Fibroblast of gingiva (primary cell): ENCODE results near the gene CUZD1.
A peak's percentile ranks its signal among the peaks of the same experiment; 100 is the strongest.
"Not testable (repeated sequence)": the region's sequence is repeated elsewhere in the genome, so short reads cannot be mapped to it uniquely, and the experiment has no call there.

Experiments used
- DNase-seq: peaks from one replicate; pipeline ENCODE4 v3.0.0-alpha.2; 2011; ENCODE audit warnings: low read depth

CUZD1 gene

GRCh38 chr10:122845783-122846332 lies at the start of gene CUZD1:
CUZD1 (minus strand) TSS chr10:122845857; CDS start chr10:122845843, 14 bp downstream.
- DNase-seq: no peak

GRCh38 chr10:122894261-122894944 lies 48.7 kb upstream of the CUZD1 start:
- DNase-seq: no peak

GRCh38 chr10:122884166-122884565 lies 38.5 kb upstream of the CUZD1 start:
- no peak for DNase-seq

GRCh38 chr10:122882766-122883165 lies 37.1 kb upstream of the CUZD1 start:
- no peak for DNase-seq

GRCh38 chr10:122879339-122880273 lies 33.9 kb upstream of the CUZD1 start, which contains the start of gene FAM24B:
FAM24B (minus strand) TSS chr10:122879581; CDS start chr10:122850515, 29,066 bp downstream.
- peak; percentile 95 for DNase-seq

GRCh38 chr10:122878799-122879338 lies 33.2 kb upstream of the CUZD1 start:
- peak; percentile 13 for DNase-seq

- no peak for DNase-seq
Observed at GRCh38 chr10:122877264-122877663, 31.6 kb upstream of the CUZD1 start.

- DNase-seq: no peak
Observed at GRCh38 chr10:122876467-122876855, 30.8 kb upstream of the CUZD1 start.

- DNase-seq: no peak
Observed at GRCh38 chr10:122875843-122876466, 30.3 kb upstream of the CUZD1 start.

- not testable (repeated sequence) for DNase-seq
Observed at GRCh38 chr10:122871947-122872346, 26.3 kb upstream of the CUZD1 start.

- DNase-seq: not testable (repeated sequence)
Observed at GRCh38 chr10:122868768-122869167, 23.1 kb upstream of the CUZD1 start.

GRCh38 chr10:122866757-122867482 lies 21.3 kb upstream of the CUZD1 start:
- not testable (repeated sequence) for DNase-seq

GRCh38 chr10:122864901-122865300 lies 19.2 kb upstream of the CUZD1 start:
- DNase-seq: peak; percentile 54

- no peak for DNase-seq
Observed at GRCh38 chr10:122864194-122864592, 18.5 kb upstream of the CUZD1 start.

GRCh38 chr10:122863216-122864193 lies 17.8 kb upstream of the CUZD1 start:
- DNase-seq: no peak

GRCh38 chr10:122861711-122862161 lies 16.1 kb upstream of the CUZD1 start:
- peak; percentile 70 for DNase-seq

- no peak for DNase-seq
Observed at GRCh38 chr10:122859527-122859926, 13.9 kb upstream of the CUZD1 start.

- DNase-seq: not testable (repeated sequence)
Observed at GRCh38 chr10:122858042-122858441, 12.4 kb upstream of the CUZD1 start.

- no peak for DNase-seq
Observed at GRCh38 chr10:122856902-122857301, 11.2 kb upstream of the CUZD1 start.

GRCh38 chr10:122855745-122856144 lies 10.1 kb upstream of the CUZD1 start:
- DNase-seq: no peak
